Uterus (tissue), 4 donors: ENCODE results near the gene CIITA. TPM values are rescaled to one million over a fixed set of nuclear protein-coding genes. Genes with fewer than 3 reads are reported as not detected.

ENCODE experiments used
- DNase-seq, 2 donors: peaks; one replicate each; pipeline ENCODE4 v3.0.0-alpha.2; 2019 to 2020
- H3K27ac ChIP-seq, 2 donors: fragments of 200-600 bp; sonication (generic); 1 replicate in 1 of 2; 2 replicates in 1 of 2; pipeline ENCODE4 v1.5.1; 2016 to 2018
- H3K27me3 ChIP-seq, 2 donors: fragments of 200-600 bp; sonication (generic); one replicate each; pipeline ENCODE4 v1.5.1; 2018 to 2019; ENCODE audit warnings: control low read depth in 1 of 2
- H3K36me3 ChIP-seq, 2 donors: fragments of 200-600 bp; sonication (generic); one replicate each; pipeline ENCODE4 v1.5.1; 2019; ENCODE audit warnings: control low read depth in 1 of 2
- H3K4me1 ChIP-seq, 2 donors: fragments of 200-600 bp; sonication (generic); one replicate each; pipeline ENCODE4 v1.5.1; 2018 to 2019; ENCODE audit warnings: control low read depth in 1 of 2
- H3K4me3 ChIP-seq, 2 donors: fragments of 200-600 bp; sonication (generic); 1 replicate in 1 of 2; 2 replicates in 1 of 2; pipeline ENCODE4 v1.5.1; 2018 to 2019; ENCODE audit warnings: mild to moderate bottlenecking in 1 of 2
- H3K9me3 ChIP-seq, 2 donors: fragments of 200-600 bp; sonication (generic); one replicate each; pipeline ENCODE4 v1.5.1; 2019; ENCODE audit warnings: control low read depth in 1 of 2
- POLR2A ChIP-seq, 2 donors: fragments of 450-650 bp; IDR thresholded peaks; one replicate each; pipeline ENCODE4 v1.6.1; 2016; ENCODE audit warnings: antibody characterized with exemption in 2 of 2, mild to moderate bottlenecking in 1 of 2, moderate library complexity in 1 of 2
- intact Hi-C: fragments of 100-400 bp; cut with DNase I; formaldehyde crosslinking; loops from one replicate; pipeline ENCODE4 v1.15.1; 2023; ENCODE audit warnings: low total_unique reads
- total RNA-seq, 4 donors: library from RNA; depleted of rRNA in 3 of 4; stranded (reverse); fragments of >200 nt in 3 of 4; gene quantifications; one replicate each; pipeline versions ENCODE4 v1.1.0 to v1.2.4, GENCODE V29; 2014 to 2023
- TF ChIP-seq, protein P1 (sequence below), 4 experiments: fragments of 200-600 bp in 2 of 4; fragments of 450-650 bp in 2 of 4; sonication (generic) in 2 of 4; IDR thresholded peaks; one replicate each; pipeline ENCODE4 v1.5.1; 2016 to 2019; ENCODE audit warnings: antibody characterized with exemption in 4 of 4, mild to moderate bottlenecking in 2 of 4, moderate library complexity in 1 of 4
- donor health status: DM: yes; HTN: yes; CAD: no.

Gene CIITA
- total RNA-seq, 4 donors from 2014 or later = 7.1 to 48.3 (median 18.8) TPM

GRCh38 chr16:10919003-10919351 is 42.0 kb downstream of the CIITA start:
- intact Hi-C loops = no loop called here
- Histone ChIP-seq H3K4me3 (no peak overlapping the region), H3K9me3 (no peaks in the 10 kb centered on the region), H3K27ac (no peak overlapping the region), H3K4me1 (peaks cover 4 to 6% of the 10 kb centered on the region in 2 donors), H3K27me3 (no peaks in the 10 kb centered on the region), H3K36me3 (no peaks in the 10 kb centered on the region)
- DNase-seq = no peak
- TF ChIP-seq, protein P1, sequence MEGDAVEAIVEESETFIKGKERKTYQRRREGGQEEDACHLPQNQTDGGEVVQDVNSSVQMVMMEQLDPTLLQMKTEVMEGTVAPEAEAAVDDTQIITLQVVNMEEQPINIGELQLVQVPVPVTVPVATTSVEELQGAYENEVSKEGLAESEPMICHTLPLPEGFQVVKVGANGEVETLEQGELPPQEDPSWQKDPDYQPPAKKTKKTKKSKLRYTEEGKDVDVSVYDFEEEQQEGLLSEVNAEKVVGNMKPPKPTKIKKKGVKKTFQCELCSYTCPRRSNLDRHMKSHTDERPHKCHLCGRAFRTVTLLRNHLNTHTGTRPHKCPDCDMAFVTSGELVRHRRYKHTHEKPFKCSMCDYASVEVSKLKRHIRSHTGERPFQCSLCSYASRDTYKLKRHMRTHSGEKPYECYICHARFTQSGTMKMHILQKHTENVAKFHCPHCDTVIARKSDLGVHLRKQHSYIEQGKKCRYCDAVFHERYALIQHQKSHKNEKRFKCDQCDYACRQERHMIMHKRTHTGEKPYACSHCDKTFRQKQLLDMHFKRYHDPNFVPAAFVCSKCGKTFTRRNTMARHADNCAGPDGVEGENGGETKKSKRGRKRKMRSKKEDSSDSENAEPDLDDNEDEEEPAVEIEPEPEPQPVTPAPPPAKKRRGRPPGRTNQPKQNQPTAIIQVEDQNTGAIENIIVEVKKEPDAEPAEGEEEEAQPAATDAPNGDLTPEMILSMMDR (IDR thresholded peaks at IDR 0.05) = no peak
- TF ChIP-seq POLR2A (IDR thresholded peaks at IDR 0.05) = no peak

DNA sequence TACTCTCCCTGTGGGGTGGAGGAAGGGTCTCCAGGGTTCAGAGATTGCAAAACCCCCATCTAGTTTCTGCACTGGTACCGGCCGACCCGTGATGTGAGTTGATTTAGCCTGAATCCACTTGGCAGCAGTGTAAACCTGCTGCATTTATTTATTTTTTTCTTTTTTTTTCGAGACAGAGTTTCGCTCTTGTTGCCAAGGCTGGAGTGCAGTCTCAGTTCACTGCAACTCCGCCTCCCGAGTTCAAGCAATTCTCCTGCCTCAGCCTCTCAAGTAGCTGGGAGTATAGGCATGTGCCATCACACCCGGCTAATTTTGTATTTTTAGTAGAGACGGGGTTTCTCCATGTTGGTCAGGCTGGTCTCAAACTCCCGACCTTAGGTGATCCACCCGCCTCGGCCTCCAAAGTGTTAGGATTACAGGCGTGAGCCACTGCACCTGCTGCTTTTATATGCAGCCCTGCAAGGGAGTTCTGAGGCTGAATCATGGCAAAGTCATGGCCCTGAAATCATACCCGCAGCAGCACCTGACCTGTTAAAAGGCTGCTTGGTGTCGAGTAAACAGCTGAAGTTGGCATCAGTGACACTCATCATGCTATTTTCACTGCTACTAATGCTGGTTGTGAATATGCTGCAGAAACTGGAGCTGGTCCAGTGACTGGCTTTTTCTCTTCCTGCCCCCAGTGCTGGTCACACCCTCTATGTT is 43.9 kb downstream of the CIITA start:
- H3K4me3 ChIP-seq = no peak overlapping the region
- no peaks in the 10 kb centered on the region for H3K27me3 ChIP-seq
- TF ChIP-seq POLR2A (IDR thresholded peaks at IDR 0.05) = no peak
- TF ChIP-seq, protein P1 (IDR thresholded peaks at IDR 0.05) = no peak
- DNase-seq = no peak
- intact Hi-C loops = loop anchor here (10.0 kb wide), 1 partner anchor 406 kb away; no protein-coding TSS in a partner anchor
- peaks cover 4 to 6% of the 10 kb centered on the region in 2 donors for H3K4me1 ChIP-seq
- H3K9me3 ChIP-seq = no peaks in the 10 kb centered on the region
- H3K36me3 ChIP-seq = no peaks in the 10 kb centered on the region
- H3K27ac ChIP-seq = no peak overlapping the region

DNA sequence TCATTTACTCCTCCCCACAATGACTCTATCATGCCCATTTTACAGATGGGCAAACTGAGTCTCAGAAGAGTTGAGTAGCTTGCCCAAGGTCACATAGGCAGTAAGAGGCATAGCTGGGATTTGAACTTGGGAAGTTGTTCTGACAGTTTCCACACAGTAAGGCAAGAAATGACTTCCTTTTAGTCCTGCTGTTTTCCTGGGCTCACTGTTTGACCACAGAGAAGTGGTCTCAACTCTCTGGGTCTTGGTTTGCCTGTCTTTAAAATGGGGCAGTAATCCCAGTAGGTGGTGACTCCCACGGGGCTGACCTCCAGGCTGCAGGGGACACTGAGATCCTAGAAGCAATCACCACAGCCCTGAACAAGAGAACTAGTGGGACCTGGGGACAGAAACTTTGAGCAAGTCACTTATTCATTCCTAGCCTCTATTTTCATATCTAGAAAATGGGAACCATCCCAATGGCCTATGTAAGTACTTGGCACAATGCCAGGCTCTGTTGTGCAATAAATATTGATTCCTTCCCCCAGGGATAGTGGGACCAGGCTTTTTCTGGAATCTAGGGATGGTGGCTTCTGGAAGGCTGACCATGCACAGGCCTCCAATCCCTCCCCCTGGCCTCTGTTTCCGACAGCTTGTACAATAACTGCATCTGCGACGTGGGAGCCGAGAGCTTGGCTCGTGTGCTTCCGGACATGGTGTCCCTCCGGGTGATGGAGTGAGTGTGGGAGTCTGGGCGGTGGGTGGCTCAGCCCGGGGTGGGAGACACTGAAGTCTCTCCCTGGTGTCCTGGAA is 44.7 kb downstream of the CIITA start:
- H3K27ac ChIP-seq = peak overlapping the region in 1 of 2 donors; percentile 14
- H3K9me3 ChIP-seq = no peaks in the 10 kb centered on the region
- TF ChIP-seq POLR2A (IDR thresholded peaks at IDR 0.05) = no peak
- TF ChIP-seq, protein P1 (IDR thresholded peaks at IDR 0.05) = no peak
- intact Hi-C loops = loop anchor here (10.0 kb wide), 1 partner anchor 407 kb away; no protein-coding TSS in a partner anchor
- H3K4me1 ChIP-seq = peaks cover 4 to 6% of the 10 kb centered on the region in 2 donors
- no peak overlapping the region for H3K4me3 ChIP-seq
- no peaks in the 10 kb centered on the region for H3K27me3 ChIP-seq
- no peaks in the 10 kb centered on the region for H3K36me3 ChIP-seq
- DNase-seq = no peak

DNA sequence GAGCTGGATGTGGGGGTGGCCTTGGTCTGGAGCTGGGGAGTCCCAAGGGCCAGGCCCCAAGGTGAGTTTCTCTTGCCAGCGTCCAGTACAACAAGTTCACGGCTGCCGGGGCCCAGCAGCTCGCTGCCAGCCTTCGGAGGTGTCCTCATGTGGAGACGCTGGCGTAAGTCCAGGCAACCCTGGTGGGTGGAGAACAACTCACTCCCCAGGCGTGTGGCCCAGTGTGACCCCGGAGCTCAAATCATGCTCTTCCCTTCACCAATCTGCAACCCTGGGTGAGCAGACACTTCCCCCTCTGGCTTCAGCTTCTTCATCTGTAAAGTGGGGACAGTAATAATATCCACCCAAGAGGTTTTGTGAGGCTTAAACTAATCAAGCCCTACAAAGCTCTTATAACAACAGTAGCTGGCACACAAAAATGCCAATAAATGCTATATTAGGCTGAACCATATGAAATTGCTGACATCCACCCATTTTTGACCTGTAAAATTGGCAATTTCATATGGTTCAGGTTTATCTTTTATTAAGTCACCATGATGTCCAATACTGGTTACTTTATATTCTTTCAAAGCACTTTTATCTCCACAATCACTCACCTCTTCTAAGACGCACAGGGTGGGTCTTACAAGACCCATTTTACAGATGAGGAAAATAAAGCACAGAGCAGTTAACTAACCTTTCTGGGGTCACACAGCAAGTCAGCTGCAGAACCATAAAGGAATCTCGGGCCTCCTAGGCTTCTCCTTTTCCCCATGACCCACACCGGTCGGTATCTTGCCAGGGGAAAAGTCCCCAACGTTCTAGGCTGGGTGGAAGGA is 45.5 kb downstream of the CIITA start:
- TF ChIP-seq, protein P1 (IDR thresholded peaks at IDR 0.05) = no peak
- H3K4me1 ChIP-seq = peaks cover 4 to 6% of the 10 kb centered on the region in 2 donors
- no peaks in the 10 kb centered on the region for H3K27me3 ChIP-seq
- H3K27ac ChIP-seq = peak overlapping the region in 1 of 2 donors; percentile 14
- no peaks in the 10 kb centered on the region for H3K9me3 ChIP-seq
- no peak overlapping the region for H3K4me3 ChIP-seq
- no peak for DNase-seq
- intact Hi-C loops = loop anchor here (10.0 kb wide), 1 partner anchor 408 kb away; no protein-coding TSS in a partner anchor
- no peaks in the 10 kb centered on the region for H3K36me3 ChIP-seq
